ENCODE data around the gene MBD3.
"Not testable (repeated sequence)": the region's sequence is repeated elsewhere in the genome, so short reads cannot be mapped to it uniquely, and the experiment has no call there.

Gene MBD3

DNA sequence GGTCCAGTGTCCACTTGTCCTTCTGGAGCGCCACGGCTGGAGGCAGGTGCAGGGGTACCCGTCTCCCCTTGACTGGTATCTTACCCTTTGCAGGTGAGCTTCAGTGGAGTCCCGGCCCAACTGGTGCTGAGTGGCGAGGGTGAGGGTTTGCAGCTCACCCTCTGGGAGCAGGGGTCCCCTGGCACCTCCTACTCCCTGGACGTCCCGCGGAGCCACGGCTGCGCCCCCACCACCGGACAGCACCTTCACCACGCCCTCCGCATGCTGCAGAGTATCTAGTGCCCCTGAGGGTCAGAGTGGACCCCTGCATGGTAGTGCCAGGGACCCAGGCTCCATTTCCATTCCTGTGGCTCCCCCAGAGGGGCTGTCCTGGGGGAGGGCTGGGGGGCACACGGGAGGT lies 57.7 kb downstream of the MBD3 start:
- H3K36me3 ChIP-seq (ENCODE audit: insufficient read depth): no peaks in the 10 kb centered on the region
- H4K20me1 ChIP-seq (ENCODE audit: insufficient read depth): no peaks in the 10 kb centered on the region
- no peaks in the 10 kb centered on the region for H3K79me2 ChIP-seq (ENCODE audit: insufficient read depth, low read depth)
- no peak overlapping the region for H2AFZ ChIP-seq (ENCODE audit: low read depth)
- TF ChIP-seq, protein P1, sequence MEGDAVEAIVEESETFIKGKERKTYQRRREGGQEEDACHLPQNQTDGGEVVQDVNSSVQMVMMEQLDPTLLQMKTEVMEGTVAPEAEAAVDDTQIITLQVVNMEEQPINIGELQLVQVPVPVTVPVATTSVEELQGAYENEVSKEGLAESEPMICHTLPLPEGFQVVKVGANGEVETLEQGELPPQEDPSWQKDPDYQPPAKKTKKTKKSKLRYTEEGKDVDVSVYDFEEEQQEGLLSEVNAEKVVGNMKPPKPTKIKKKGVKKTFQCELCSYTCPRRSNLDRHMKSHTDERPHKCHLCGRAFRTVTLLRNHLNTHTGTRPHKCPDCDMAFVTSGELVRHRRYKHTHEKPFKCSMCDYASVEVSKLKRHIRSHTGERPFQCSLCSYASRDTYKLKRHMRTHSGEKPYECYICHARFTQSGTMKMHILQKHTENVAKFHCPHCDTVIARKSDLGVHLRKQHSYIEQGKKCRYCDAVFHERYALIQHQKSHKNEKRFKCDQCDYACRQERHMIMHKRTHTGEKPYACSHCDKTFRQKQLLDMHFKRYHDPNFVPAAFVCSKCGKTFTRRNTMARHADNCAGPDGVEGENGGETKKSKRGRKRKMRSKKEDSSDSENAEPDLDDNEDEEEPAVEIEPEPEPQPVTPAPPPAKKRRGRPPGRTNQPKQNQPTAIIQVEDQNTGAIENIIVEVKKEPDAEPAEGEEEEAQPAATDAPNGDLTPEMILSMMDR (conservative IDR thresholded peaks at IDR 0.05; ENCODE audit: low read depth, low read length): no peak
- H3K9ac ChIP-seq: no peak overlapping the region
- H3K4me2 ChIP-seq: no peak overlapping the region
- H3K27me3 ChIP-seq (ENCODE audit: insufficient read depth, low read depth): peaks cover 74% of the 10 kb centered on the region
- no peaks in the 10 kb centered on the region for H3K4me1 ChIP-seq (ENCODE audit: low read depth, poor library complexity, severe bottlenecking)
- no peak overlapping the region for H3K4me3 ChIP-seq (IDR thresholded peaks at IDR 0.05; ENCODE audit: insufficient read depth, low read depth, low read length)
- no peak overlapping the region for H3K27ac ChIP-seq

DNA sequence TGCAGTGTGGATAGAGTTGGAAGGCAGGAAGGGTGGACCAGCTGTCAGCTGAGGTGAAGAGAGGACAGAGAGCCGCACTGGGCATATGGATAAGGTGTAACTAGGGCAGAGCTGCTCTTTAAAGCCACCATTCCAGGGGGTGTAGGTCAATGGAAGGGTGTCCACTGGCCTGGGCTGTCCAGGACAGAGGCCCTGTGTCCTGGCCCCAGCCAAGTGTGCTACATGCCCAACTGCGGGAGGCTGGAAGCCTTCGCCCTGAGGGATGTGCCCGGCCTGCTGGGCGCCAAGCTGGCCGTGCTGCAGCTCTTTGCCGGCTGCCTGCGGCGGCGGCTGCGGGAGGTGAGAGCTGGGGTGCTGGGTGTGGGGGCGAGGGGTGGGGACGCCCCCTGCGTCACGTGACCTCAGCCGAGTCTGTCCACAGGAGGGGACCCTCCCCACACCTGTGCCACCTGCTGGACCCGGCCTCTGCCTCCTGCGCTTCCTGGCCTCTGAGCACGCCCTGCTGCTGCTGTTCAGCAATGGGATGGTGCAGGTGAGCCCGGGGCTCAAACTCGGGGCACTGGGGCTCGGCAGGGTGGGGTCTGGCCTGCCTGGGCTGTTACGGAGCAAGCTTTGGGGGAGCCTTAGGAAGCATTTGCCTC lies 59.0 kb downstream of the MBD3 start:
- Histone ChIP-seq H3K4me1 (ENCODE audit: low read depth, poor library complexity, severe bottlenecking) (no peaks in the 10 kb centered on the region), H3K79me2 (ENCODE audit: insufficient read depth, low read depth) (no peaks in the 10 kb centered on the region), H3K4me2 (no peak overlapping the region), H3K9ac (no peak overlapping the region), H2AFZ (ENCODE audit: low read depth) (no peak overlapping the region), H4K20me1 (ENCODE audit: insufficient read depth) (no peaks in the 10 kb centered on the region), H3K27ac (no peak overlapping the region), H3K36me3 (ENCODE audit: insufficient read depth) (no peaks in the 10 kb centered on the region), H3K27me3 (ENCODE audit: insufficient read depth, low read depth) (peaks cover 75% of the 10 kb centered on the region), H3K4me3 (IDR thresholded peaks at IDR 0.05; ENCODE audit: insufficient read depth, low read depth, low read length) (no peak overlapping the region)
- TF ChIP-seq, protein P1 (conservative IDR thresholded peaks at IDR 0.05; ENCODE audit: low read depth, low read length): no peak

DNA sequence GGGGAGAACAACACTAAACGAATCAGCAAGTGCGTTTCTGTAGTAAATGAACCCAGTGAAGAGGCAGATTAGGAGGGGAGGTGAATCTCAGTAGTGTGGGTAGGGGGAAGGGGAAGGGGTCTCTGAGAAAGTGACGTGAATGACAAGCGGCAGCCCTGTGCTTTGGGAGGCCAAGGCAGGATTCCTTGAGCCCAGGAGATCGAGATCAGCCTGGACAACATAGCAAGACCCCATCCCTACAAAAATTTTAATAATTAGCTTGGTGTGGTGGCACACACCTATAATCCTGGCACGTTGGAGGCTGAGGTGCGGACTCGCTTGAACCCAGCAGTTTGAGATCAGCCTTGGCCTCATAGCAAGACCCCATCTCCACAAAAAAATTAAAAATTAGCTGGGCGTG lies 60.7 kb downstream of the MBD3 start:
- no peaks in the 10 kb centered on the region for H3K36me3 ChIP-seq (ENCODE audit: insufficient read depth)
- no peaks in the 10 kb centered on the region for H4K20me1 ChIP-seq (ENCODE audit: insufficient read depth)
- no peak overlapping the region for H3K27ac ChIP-seq
- no peaks in the 10 kb centered on the region for H3K79me2 ChIP-seq (ENCODE audit: insufficient read depth, low read depth)
- no peaks in the 10 kb centered on the region for H3K4me1 ChIP-seq (ENCODE audit: low read depth, poor library complexity, severe bottlenecking)
- H3K4me3 ChIP-seq (IDR thresholded peaks at IDR 0.05; ENCODE audit: insufficient read depth, low read depth, low read length): no peak overlapping the region
- no peak overlapping the region for H2AFZ ChIP-seq (ENCODE audit: low read depth)
- no peak overlapping the region for H3K9ac ChIP-seq
- peaks cover 64% of the 10 kb centered on the region for H3K27me3 ChIP-seq (ENCODE audit: insufficient read depth, low read depth)
- TF ChIP-seq, protein P1 (conservative IDR thresholded peaks at IDR 0.05; ENCODE audit: low read depth, low read length): no peak
- H3K4me2 ChIP-seq: no peak overlapping the region

DNA sequence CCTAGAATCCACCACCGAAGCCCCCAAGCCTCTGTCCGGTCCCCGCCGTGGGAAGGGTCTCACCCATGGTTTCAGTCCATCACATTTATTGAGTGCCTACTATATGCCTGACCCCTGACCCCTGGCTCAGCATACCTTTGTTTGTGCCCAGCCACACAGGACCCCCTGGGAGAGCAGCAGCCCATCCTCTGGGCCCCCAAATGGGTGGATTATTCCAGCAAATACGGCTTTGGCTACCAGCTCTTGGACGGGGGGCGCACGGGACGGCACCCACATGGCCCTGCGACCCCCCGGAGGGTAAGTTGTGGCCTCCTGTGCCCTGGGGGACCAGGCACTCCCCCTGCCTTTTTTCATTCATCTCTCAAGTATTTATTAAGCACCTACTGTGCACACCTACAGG lies 61.1 kb downstream of the MBD3 start:
- Histone ChIP-seq H3K4me1 (ENCODE audit: low read depth, poor library complexity, severe bottlenecking) (no peaks in the 10 kb centered on the region), H3K4me2 (no peak overlapping the region), H3K27ac (no peak overlapping the region), H3K4me3 (IDR thresholded peaks at IDR 0.05; ENCODE audit: insufficient read depth, low read depth, low read length) (no peak overlapping the region), H4K20me1 (ENCODE audit: insufficient read depth) (no peaks in the 10 kb centered on the region), H3K79me2 (ENCODE audit: insufficient read depth, low read depth) (no peaks in the 10 kb centered on the region), H2AFZ (ENCODE audit: low read depth) (no peak overlapping the region), H3K9ac (no peak overlapping the region), H3K36me3 (ENCODE audit: insufficient read depth) (no peaks in the 10 kb centered on the region), H3K27me3 (ENCODE audit: insufficient read depth, low read depth) (peaks cover 64% of the 10 kb centered on the region)
- TF ChIP-seq, protein P1 (conservative IDR thresholded peaks at IDR 0.05; ENCODE audit: low read depth, low read length): no peak

DNA sequence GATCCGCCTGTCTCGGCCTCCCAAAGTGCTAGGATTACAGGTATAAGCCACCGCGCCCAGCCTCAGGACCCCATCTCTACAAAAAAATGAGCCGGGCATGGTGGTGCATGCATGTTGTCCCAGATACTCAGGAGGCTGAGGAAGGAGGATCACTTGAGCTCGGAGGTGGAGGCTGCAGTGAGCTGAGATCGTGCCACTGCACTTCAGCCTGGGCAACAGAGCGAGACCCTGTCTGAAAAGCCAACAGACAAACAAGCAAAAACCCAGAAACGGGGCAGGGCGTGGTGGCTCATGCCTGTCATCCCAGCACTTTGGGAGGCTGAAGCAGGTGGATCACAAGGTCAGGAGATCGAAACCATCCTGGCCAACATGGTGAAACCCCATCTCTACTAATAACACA lies 61.8 kb downstream of the MBD3 start:
- H2AFZ ChIP-seq (ENCODE audit: low read depth); H4K20me1 ChIP-seq (ENCODE audit: insufficient read depth); H3K36me3 ChIP-seq (ENCODE audit: insufficient read depth); H3K79me2 ChIP-seq (ENCODE audit: insufficient read depth, low read depth); H3K4me3 ChIP-seq (IDR thresholded peaks at IDR 0.05; ENCODE audit: insufficient read depth, low read depth, low read length); H3K4me2 ChIP-seq; H3K9ac ChIP-seq; H3K4me1 ChIP-seq (ENCODE audit: low read depth, poor library complexity, severe bottlenecking); H3K27ac ChIP-seq: not testable (repeated sequence)
- H3K27me3 ChIP-seq (ENCODE audit: insufficient read depth, low read depth): peaks cover 64% of the 10 kb centered on the region

Data from KMS-11 (cell line).